ENCODE results near the gene EBP. TPM values are rescaled to one million over a fixed set of nuclear protein-coding genes. Genes with fewer than 3 reads are reported as not detected.
A peak's percentile ranks its signal among the peaks of the same experiment; 100 is the strongest.

EBP gene
- total RNA-seq, 2 experiments from 2014 or later, result 38.1 to 41.1 TPM

- Histone ChIP-seq H3K4me3 (ENCODE audit: low read length) (peak overlapping the region; percentile 79), H3K27me3 (ENCODE audit: control insufficient read depth in 1 of 2, insufficient read depth in 2 of 2, low read length in 2 of 2) (no peaks in the 10 kb centered on the region), H3K9me3 (ENCODE audit: control insufficient read depth in 1 of 2, insufficient read depth in 1 of 2, low read length in 2 of 2) (no peaks in the 10 kb centered on the region), H3K36me3 (ENCODE audit: insufficient read depth, low read length) (peaks cover 2% of the 10 kb centered on the region), H3K4me1 (ENCODE audit: insufficient read depth, low read length) (peaks cover 19% of the 10 kb centered on the region), H3K27ac (ENCODE audit: low read depth in 1 of 2, low read length in 2 of 2) (no peak overlapping the region)
- POLR2A ChIA-PET, result interaction anchor here (3.2 kb wide), 1 partner anchor 30 kb away, joined by 20 read pairs; the partner anchor contains the start of gene TBC1D25
- H3K4me3 Mint-ChIP-seq, result peak overlapping the region; percentile 94
- peak overlapping the region; percentile 84 for H3K27ac Mint-ChIP-seq
- ATAC-seq (ENCODE audit: poor library complexity) (no peak), DNase-seq (no peak)
- H3K4me1 Mint-ChIP-seq (ENCODE audit: low read depth), result peaks cover 26% of the 10 kb centered on the region
- TF ChIP-seq CTCF (IDR thresholded peaks at IDR 0.05), result no peak
- intact Hi-C loops (cut with DNase I, micrococcal nuclease), result loop anchor here in 1 of 2 experiments (2.0 kb wide), 1 partner anchor 33 kb away; the partner anchor contains the start of gene FTSJ1
- H3K9me3 Mint-ChIP-seq, result no peaks in the 10 kb centered on the region
- H3K36me3 Mint-ChIP-seq (ENCODE audit: low read depth), result peaks cover 10% of the 10 kb centered on the region
- no peaks in the 10 kb centered on the region for H3K27me3 Mint-ChIP-seq
- CTCF ChIA-PET, result interaction anchor here (1.3 kb wide), 1 partner anchor 30 kb away, joined by 3 read pairs; the partner anchor contains the start of gene TBC1D25
Observed at GRCh38 chrX:48509619-48510018, 12.0 kb upstream of the EBP start.

DNA sequence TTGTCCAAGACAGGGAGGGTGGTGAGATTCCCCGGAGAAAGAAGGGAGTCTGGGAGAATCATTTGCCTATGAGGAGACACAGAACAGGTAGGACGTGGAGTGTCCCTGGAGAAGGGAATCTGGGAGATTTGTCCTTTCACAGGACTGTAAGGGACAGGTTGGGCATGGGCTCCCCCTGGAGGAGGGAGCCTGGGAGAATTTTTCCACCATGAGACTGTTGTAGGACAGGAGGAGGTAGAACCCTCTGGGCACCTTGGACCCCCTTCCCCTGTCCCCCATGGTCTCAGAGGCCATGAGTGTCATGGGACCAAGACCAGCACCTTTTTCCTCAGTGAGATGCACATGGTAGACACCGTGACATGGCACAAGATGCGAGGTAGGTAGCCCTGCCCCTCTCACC, 10.0 kb upstream of the EBP start:
- ChIA-PET CTCF (no interaction called here), POLR2A (no interaction called here)
- Mint-ChIP-seq H3K9me3 (no peaks in the 10 kb centered on the region), H3K27ac (no peak overlapping the region), H3K4me3 (no peak overlapping the region), H3K36me3 (ENCODE audit: low read depth) (peaks cover 25% of the 10 kb centered on the region), H3K27me3 (no peaks in the 10 kb centered on the region), H3K4me1 (ENCODE audit: low read depth) (peaks cover 26% of the 10 kb centered on the region)
- Histone ChIP-seq H3K4me1 (ENCODE audit: insufficient read depth, low read length) (peaks cover 19% of the 10 kb centered on the region), H3K27ac (ENCODE audit: low read depth in 1 of 2, low read length in 2 of 2) (no peak overlapping the region), H3K36me3 (ENCODE audit: insufficient read depth, low read length) (peaks cover 6% of the 10 kb centered on the region), H3K9me3 (ENCODE audit: control insufficient read depth in 1 of 2, insufficient read depth in 1 of 2, low read length in 2 of 2) (no peaks in the 10 kb centered on the region), H3K27me3 (ENCODE audit: control insufficient read depth in 1 of 2, insufficient read depth in 2 of 2, low read length in 2 of 2) (no peaks in the 10 kb centered on the region), H3K4me3 (ENCODE audit: low read length) (no peak overlapping the region)
- intact Hi-C loops (cut with DNase I, micrococcal nuclease), result no loop called here
- DNase-seq, result no peak
- ATAC-seq (ENCODE audit: poor library complexity), result no peak
- no peak for TF ChIP-seq CTCF (IDR thresholded peaks at IDR 0.05)

GRCh38 chrX:48512371-48512935, 9.2 kb upstream of the EBP start:
- Mint-ChIP-seq H3K36me3 (ENCODE audit: low read depth) (peaks cover 25% of the 10 kb centered on the region), H3K27me3 (no peaks in the 10 kb centered on the region), H3K27ac (no peak overlapping the region), H3K4me3 (no peak overlapping the region), H3K4me1 (ENCODE audit: low read depth) (peaks cover 26% of the 10 kb centered on the region), H3K9me3 (no peaks in the 10 kb centered on the region)
- no peaks in the 10 kb centered on the region for H3K9me3 ChIP-seq (ENCODE audit: control insufficient read depth in 1 of 2, insufficient read depth in 1 of 2, low read length in 2 of 2)
- intact Hi-C loops (cut with DNase I, micrococcal nuclease), result no loop called here
- peaks cover 6% of the 10 kb centered on the region for H3K36me3 ChIP-seq (ENCODE audit: insufficient read depth, low read length)
- H3K27ac ChIP-seq (ENCODE audit: low read depth in 1 of 2, low read length in 2 of 2), result no peak overlapping the region
- ChIA-PET CTCF (no interaction called here), POLR2A (no interaction called here)
- ATAC-seq (ENCODE audit: poor library complexity) (no peak), DNase-seq (no peak)
- no peaks in the 10 kb centered on the region for H3K27me3 ChIP-seq (ENCODE audit: control insufficient read depth in 1 of 2, insufficient read depth in 2 of 2, low read length in 2 of 2)
- H3K4me1 ChIP-seq (ENCODE audit: insufficient read depth, low read length), result peaks cover 25% of the 10 kb centered on the region
- TF ChIP-seq CTCF (IDR thresholded peaks at IDR 0.05), result no peak
- no peak overlapping the region for H3K4me3 ChIP-seq (ENCODE audit: low read length)

Measured in CD4-positive, alpha-beta T cell (primary cell).